MM.1S (cell line): Measurements from ENCODE around the gene GALNTL6.

Source experiments
- CTCF ChIP-seq: fragments of 300-600 bp; sonication (generic); IDR thresholded peaks from 2 replicates; pipeline ENCODE4 v1.5.1; 2016; ENCODE audit warnings: antibody characterized with exemption, low read length, mixed read lengths
- EZH2 ChIP-seq: fragments of 300-600 bp; sonication (generic); optimal IDR thresholded peaks from 2 replicates; pipeline ENCODE3; 2017; ENCODE audit warnings: low read depth, mild to moderate bottlenecking, antibody characterized with exemption, low read length, mixed read lengths
- EZH2phosphoT487 ChIP-seq: fragments of 300-600 bp; sonication (generic); IDR thresholded peaks from 2 replicates; pipeline ENCODE4 v1.6.1; 2018; ENCODE audit warnings: antibody characterized with exemption, low read length

- no peak for TF ChIP-seq CTCF
- no peak for TF ChIP-seq EZH2
- no peak for TF ChIP-seq EZH2phosphoT487
Measured at GRCh38 chr4:172220679-172221078, 407.5 kb downstream of the GALNTL6 start.
